ENCODE measurements around the gene FAIM2.
"Not testable (repeated sequence)": the region's sequence is repeated elsewhere in the genome, so short reads cannot be mapped to it uniquely, and the experiment has no call there.

The FAIM2 gene

DNA sequence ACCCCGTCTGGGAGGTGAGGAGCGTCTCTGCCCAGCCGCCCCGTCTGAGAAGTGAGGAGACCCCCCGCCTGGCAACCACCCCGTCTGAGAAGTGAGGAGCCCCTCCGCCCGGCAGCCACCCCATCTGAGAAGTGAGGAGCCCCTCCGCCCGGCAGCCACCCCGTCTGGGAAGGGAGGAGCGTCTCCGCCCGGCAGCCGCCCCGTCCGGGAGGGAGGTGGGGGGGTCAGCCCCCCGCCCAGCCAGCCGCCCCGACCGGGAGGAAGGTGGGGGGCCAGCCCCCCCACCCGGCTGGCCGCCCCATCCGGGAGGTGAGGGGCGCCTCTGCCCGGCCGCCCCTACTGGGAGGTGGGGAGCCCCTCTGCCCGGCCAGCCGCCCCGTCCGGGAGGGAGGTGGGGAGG, 42.8 kb downstream of the FAIM2 start:
- not testable (repeated sequence) for DNase-seq

DNA sequence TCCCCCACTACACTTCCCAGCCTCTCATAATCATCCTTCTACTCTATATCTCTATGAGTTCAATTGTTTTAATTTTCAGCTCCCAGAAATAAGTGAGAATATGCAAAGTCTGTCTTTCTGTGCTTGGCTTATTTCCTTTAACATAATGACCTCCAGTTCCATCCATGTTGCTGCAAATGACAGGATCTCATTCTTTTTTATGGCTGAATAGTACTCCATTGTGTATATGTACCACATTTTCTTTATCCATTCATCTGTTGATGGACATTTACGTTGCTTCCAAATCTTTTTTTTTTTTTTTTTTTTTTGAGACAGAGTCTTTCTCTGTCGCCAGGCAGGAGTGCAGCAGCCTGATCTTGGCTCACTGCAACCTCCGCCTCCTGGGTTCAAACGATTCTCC, 47.8 kb downstream of the FAIM2 start:
- not testable (repeated sequence) for DNase-seq

DNA sequence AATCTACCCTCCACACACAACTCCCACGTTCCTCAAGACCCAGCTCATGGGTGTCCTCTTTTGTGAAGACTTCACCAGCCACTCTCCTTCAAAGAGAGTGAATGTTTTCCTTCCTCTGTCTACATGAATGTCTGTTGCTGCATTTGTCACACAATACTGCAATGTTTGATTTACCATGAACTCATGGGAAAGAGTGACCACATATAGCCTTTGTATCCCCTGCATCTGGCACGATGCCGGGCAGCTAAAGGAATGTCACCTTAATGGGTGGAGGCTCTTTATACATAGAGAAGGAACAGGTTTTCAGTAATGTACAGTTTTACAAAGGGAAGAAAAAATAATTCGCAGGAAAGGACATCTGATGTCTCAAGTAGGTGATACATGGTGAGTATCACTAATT, 48.7 kb downstream of the FAIM2 start:
- DNase-seq = no peak

DNA sequence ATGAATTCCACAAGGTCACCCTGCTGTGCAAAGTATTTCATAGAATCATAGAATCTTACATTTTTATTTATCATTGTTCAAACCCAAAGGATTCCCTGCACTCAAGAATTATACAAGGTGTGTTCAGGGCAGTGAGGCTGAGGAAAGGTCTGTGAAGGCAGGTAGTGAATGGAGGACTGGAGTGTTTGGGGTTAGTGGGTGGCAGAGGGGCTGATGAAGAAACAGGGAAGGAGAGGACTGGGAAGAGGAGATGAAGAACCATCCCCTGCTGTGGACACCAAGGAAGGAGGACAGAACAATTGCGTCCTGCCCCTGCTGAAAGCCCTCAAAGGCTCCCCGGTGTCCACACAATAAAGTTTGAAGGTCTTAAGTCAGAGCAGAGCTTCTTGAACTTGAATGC, 50.0 kb downstream of the FAIM2 start:
- DNase-seq = no peak

DNA sequence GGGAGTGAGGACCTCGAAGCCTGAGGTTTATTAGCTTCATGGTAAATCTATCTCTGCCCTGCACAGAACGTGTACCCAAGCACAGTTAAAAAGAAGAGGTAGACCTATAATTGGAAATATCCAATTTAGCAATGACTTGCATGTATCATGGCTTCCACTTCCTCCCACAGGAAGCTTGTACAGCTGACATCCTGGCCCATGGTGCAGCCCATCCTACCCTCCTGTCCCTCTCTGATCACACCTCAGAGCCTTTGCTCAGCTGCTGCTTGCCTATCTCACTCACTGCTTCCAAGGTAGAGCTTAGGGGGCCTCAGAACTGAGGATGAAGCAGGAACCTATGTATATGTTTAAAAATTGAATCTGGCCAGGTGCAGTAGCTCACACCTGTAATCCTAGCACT, 56.5 kb downstream of the FAIM2 start:
- DNase-seq = no peak

DNA sequence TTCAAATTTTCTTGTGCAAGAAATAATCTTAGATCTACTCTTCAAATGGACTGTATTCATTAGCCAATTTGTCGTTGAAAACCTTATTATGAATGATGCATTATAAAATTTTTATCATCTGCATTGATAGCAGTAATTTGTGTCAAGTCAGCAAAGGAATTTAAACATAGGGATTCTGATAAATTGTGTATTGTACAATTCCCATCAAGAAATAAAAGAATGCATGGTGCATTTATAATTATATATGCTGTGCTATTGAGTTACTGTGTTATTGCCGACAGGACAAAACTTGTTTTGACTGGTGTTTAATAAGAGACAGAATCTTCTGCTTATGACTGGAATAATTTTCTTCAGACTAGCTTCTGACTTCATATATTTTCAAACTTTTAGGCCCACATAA, 57.7 kb downstream of the FAIM2 start:
- no peak for DNase-seq

DNA sequence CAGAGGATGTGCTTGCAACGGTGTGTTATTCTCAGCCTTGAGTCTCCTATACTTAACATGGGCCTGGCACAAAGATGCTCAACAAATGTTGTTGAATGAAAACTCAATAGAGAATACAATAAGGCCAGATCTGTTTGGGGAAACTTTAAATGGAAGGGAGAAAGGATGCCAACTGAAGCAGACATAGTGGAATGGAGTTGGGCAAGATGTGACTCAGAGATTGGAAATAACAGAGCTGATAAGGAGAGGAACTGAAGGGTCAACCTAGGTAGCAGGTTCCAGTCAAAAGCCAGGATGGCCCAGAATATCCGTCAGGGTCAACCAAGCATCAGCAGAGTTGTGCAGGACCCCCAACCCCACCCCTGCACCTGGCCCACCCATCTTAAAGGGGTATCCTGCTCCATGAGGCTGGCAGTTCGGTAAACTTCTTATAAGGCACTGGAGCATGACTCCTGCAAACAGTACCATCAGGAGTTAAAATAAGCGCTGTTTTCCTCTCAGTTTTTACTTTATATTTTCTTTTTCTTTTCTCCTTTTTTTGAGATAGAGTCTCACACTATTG, 59.7 kb downstream of the FAIM2 start:
- DNase-seq = no peak

DNA sequence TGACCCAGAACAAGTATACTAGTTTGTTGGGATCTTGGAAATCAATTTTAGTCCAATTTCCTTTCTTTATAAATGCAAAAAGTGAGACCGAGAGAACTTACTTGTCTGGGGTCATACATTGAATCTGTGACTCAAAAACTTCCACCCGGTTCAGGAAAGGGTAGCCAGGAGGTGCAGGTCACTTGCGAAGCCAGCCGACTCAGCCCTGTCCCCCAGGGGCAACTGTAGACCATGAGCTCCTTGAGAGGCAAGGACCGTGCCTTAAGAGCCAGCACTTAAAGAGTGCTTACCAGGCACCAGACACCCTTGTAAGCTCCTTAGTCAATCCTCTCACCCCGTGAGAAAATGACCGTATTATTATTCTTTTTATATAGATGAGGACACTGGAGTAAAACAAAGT, 60.3 kb downstream of the FAIM2 start:
- no peak for DNase-seq

DNA sequence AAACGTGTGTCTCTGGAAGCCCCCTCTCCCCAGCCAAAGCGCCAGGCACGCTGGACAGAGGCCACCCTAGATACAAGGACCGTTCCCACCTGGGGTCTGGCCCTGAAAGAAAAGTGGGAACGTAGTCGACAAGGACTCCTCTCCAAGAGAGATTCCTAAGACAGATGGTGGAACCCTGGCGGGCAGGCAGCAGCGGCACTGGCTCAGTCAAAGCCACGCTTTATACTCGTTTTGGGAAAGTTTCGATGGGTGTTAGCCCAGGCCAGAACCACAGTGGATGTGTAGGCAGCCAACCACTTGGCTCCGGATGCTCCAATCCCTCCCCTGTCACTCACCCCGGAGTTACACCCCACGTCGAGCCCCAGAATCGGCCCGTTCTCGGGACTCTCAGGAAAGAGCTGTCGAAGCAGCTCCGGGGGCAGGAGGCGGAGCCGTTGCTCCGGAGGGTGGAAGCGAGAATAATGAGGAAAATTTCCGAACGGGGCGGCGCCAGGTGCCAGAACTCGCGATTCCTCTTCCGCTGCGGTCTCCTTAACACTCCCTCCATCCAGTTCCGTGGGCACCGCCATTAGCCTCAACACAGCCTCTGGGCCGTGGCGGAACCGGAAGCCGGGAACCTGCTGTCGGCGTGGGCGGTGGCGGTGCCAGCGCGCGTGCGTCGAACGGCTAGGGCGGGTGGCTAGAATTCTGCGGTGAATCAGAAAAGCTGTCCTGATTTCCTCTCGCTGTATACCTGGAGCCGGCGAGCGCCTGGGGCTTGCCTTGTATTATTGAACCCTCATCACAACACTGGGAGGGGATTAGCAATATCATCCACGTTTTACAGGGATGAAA, 61.0 kb downstream of the FAIM2 start, which contains the start of gene BCDIN3D:
Gene BCDIN3D, minus strand, starts transcription at position 588 of the 834 bp plus-strand sequence. Its CDS starts 19 bp downstream, at position 569.
- peak; percentile 83 for DNase-seq

DNA sequence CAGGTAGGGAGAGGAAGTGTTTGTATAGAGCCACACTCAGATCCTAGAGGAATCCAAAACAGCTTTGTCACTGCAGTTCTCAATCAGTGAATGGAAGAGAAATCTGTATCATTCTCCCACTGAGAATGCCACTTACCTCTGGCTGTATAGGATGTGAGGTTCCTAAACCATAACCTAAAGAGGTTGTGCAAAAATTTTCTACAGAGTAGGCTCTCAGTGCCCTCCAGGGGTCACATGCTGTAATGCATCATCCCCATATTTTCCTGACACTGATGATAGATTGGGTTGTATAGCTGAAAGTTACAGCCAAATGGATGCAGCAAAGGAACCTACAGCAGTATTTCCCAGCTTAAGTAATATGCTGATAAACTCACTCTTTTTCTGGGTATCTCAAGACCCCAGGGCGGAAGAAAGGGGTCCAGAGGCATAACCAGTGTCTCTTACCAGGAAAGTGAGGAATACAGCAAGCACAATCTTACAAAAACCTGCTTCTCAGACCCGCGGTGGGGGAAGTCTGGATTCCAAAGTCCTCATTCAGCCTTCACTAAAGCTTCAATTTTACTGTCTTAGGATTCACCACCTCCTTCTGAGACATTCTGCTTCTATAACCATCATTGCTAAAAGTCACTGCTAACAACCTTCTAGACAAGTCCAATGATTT, 64.6 kb downstream of the FAIM2 start:
- peak; percentile 22 for DNase-seq

DNA sequence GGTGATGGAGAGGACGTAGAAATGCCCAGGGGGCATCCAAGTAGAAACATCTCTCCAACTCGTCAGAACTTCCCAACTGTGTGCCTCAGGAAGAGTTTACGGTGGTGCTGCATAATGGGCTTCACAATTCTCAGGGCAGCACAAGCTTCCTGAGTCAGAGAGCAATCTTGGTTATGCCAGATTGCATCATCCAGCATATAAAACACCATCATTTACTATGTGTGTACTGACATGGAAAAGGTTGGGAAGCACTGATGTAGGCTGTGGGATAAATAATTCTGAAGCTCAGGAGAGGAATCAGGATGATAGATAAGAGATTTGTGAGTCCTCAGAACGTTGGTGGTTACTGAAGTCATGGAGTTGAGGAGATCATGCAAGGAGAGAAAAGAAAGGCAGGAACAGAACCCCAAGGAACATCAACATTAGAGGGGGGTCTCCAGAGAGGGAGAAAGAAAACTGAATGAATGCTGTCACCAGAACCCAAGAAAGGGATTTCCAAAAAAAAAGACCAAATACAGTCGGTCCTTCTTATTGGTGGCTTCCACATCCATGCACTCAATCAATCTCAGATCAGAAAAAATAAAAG, 70.8 kb downstream of the FAIM2 start:
- DNase-seq = no peak

DNA sequence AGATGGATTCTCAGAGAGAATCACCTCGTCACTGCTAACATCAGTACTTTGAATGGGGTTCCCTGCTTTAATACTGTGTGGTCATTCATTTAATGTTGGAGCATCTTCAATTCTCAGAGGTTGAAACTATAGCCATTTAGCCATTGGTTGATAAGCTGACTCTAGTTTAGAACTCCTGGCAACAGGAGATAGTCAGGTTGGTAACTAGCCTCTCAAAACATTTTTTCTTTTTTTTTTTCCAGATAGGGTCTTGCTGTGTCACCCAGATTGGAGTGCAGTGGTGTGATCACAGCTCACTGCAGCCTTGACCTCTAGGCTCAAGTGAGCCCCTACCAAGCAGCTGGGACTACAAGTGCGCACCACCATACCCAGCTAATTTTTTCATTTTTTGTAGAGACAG, 72.0 kb downstream of the FAIM2 start:
- no peak for DNase-seq

DNA sequence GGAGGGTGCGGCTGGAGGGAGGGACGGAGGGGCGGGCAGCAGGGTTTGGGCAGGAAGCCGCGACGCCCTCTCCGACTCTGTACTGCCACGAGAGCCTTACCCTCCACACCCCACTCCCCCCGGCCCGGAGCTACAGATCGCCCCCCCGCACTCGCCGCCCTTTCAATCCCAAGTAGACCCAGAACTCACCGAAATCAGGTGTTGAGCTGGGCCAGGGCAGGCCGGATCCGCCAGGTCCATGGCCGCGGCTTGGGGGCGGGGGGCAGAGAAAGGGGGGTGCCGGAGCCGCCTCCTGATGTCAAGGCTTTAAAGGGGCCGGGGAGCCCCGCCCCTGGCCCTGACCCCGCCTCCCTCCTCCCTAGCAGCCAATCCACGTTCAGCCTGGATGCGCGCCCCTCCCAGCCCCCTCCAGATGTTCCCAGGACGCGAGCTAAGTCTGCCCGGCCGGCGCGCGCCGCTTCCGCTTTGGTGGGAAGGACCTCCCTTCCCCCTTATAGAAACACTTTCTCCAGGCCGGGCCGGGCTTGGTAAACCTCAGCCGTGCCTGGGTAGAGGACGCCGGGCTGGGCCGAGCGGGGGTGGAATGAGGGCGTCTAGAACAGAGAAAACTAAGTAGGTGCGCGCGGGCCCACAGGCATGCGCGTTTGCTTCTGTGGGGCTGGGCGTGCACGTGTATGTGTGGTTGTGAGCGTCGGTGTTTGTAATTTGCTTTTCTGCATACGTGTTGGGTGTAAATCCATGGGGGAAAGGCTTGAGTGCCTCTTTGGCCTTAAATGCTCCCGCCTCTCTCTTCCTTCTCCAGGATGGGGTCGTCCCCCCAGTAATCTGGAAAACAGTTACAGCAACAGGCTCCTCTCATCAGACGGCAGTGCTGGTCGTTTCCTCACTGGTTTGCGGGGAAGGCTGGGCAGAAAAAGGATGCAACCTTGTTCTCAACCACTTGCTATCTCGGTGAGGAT, 75.3 kb downstream of the FAIM2 start, which contains the start of gene NCKAP5L:
Gene NCKAP5L, minus strand, starts transcription at position 281 of the 959 bp plus-strand sequence. CDS start 24,369 bp downstream, outside the sequence.
- DNase-seq = peak; percentile 79

DNA sequence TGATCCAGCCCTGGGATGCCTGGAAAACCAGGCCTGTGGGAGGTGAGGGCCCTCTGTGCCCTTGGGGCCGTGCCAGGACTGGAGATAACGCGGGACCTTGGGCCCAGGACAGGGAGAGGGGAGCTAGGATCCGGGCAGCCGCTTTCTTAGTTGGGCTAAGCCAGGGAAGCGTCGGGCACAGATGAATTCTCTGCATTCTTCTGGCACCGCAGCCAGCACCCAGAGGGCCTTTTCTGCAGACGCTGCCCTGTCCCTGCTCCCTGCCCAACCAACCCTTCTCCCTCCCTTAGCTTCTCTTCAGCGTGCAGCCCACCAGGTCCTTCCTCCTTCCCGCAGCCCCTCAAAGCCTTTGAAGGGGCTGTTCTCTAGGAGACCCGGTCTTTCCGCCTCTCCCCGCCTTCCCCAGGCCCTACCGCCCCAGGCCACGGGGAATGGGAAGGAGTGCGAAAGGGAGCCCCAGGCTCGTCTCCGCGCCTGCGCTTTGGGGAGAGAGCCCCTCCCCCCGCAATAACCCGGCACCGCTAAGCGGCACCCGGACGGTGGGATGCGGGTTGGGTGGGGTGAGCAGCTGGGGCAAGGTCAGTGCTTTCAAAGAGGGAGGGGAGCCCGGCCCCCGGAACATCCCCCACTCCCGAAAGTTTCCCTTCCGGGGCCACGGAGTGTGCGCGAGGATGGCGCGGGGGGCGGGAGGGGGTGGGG, 76.2 kb downstream of the FAIM2 start:
- peak; percentile 12 for DNase-seq

DNA sequence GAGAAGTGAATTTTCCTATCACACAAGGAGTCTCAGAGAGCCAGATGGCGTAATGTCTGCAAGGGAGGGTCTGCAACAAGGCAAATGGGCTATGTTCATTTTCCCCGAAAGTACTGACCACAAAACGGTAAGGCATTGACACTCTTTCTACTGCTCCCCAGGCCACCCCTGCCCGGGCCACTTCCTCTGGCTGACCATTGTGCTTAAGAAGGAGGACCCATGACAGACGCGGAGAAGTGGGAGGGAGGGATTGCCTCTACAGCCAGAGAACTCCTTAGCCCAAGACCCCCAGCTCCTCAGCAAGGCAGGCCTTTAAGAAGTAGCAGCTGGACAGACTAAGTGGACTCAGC, 76.7 kb downstream of the FAIM2 start:
- no peak for DNase-seq

DNA sequence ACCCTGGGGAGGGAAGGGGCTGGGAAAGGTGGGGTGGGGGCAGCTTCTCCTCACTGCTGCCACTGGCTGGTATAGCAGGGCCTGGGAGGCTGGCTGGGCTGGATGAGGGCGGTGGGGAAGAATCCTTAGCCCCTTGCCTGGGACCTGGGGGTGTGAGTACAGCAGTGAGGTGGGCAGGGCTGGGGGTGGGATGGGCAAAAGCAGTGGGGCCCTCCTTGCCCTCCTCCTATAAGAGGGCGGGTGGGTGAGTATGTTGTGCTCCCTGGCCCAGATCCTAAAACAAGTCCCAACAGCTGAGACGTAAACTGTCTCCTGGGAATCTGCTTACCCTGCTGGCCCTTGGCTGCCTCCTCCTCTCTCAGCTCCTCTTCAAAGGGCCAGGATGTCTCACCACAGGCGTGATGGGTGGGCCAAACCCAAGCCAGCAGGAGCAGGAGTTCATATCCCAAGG, 77.7 kb downstream of the FAIM2 start:
- no peak for DNase-seq

DNA sequence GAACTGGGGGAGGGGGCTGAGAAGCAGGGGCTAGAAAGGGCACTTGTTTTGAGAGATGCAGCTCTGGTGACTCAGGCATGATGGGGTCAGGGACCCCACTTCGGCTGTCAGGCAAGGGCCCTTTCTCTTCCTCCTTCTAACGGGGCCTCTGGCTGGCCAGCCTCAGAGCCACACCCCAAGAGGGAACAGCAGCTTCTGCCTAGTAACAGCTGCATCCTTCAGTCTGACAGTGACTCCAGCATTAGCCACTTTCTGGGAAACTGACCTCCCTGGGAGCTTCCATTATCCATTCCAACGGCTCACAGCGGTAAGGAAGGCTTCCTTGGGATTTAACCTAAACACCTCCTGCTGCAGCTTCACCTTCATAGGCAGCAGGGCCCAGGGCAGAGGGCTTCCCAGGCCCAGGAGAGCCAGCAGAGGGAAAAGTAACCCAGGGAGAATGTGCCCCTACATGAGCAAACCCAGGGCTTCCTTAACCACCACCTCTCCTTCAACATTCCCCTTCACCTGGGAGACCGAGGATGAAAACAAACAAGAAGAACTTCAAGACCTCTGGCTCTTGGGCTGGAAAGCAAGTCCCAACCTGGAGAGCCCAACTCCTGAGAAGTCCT, 78.2 kb downstream of the FAIM2 start:
- no peak for DNase-seq

DNA sequence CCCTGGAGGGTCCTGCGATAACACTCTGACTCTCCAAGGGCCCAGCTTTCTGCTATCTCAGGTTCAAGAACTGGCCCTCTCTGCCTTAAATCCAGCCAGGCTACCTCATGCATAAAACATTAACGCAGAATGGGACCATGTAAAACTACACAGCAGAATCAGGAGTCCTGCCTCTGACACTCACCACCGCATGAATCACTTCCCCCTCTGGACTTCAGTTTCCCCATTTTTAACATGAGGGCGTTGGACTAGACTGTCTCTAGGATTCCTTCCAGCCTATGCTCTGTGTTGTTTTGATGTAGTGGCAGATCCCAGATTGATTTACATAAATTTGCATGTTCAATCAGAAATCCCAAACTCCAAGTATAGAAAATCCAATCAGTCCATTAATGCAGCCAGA, 78.8 kb downstream of the FAIM2 start:
- no peak for DNase-seq

DNA sequence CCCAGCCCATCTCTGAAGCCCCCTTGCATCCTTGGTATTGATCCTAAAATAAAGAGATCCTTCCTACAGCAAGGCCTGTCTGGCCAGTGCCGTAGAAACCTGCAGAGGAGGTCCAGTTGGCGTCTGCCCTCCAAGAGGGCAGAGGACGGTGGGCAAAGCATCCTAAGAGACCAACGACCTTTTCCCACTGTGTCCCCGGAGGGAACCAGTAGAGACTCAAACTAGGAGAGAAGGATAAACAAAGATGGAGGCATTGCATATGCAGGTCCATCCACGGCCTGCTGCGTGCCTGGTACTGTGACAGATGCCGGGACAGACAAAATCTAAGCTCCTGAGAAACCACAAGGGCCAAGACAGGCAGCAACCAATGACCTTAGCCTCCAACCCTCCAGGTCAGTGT, 79.3 kb downstream of the FAIM2 start:
- DNase-seq = no peak

DNA sequence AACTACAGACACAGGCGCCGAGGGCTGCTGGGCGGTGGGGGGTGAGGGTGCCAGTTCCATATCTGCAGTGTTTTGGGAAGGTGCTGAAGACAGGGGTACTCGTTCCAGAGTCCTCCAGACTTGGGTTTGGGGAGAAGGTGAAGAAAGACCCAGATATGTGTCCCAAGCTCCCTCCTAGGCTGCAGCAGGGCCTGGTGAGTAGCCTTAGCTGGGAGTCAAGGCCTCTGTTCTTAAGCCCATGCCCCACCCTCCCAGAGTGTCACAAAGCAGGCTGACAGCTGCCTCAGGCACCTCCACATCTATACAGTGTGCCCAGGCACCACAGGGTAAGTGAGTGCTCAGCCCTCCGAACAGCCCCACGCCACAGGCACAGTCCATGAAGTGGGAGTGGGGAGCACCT, 79.7 kb downstream of the FAIM2 start:
- no peak for DNase-seq

DNA sequence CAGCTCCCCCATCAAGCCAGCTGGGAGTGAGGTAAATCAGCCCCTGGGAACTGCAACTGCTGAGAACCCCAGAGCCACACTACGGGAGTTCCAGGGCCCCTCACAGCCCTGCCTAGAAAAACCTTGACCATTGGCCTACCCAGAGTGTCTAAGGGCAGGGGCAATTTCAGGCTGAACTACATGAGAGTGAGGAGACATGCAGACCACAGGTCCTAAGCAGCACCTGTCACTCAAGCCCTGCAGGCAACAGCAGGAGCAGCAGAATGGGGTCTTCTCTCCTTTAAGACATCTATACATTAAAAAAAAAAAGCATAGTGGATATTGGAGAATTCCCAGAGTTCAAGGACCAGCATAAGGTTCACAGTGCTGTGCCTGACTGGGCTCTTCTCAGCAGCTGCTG, 80.3 kb downstream of the FAIM2 start:
- DNase-seq = no peak

All from DMS153 (cell line).